ENCODE results near the gene PRDM8. TPM values are rescaled to one million over a fixed set of nuclear protein-coding genes. Genes with fewer than 3 reads are reported as not detected.

PRDM8 gene
- total RNA-seq, 4 donors from 2014 or later = 3.5 to 12.6 (median 10.3) TPM

GRCh38 chr4:80182237-80182866 is 15.0 kb upstream of the PRDM8 start:
- WGBS, 2 donors = 24% methylated on average over 10 of the region's 10 CpGs
- H3K9me3 ChIP-seq = peaks cover 0 to 21% (median 1%) of the 10 kb centered on the region in 4 donors
- no peak for DNase-seq (ENCODE audit: low spot score in 2 of 2)
- H3K27me3 ChIP-seq = peaks cover 0 to 24% of the 10 kb centered on the region in 2 donors
- no peaks in the 10 kb centered on the region for H3K36me3 ChIP-seq
- TF ChIP-seq CTCF (IDR thresholded peaks at IDR 0.05) = no peak
- TF ChIP-seq POLR2A (IDR thresholded peaks at IDR 0.05) = no peak
- no peak for TF ChIP-seq EP300 (IDR thresholded peaks at IDR 0.05)
- H3K27ac ChIP-seq = no peak overlapping the region
- peaks cover 0 to 45% (median 16%) of the 10 kb centered on the region in 4 donors for H3K4me1 ChIP-seq
- H3K4me3 ChIP-seq = peak overlapping the region in 1 of 4 donors; percentile 68

GRCh38 chr4:80183250-80184052 is 13.9 kb upstream of the PRDM8 start:
- Histone ChIP-seq H3K9me3 (peaks cover 0 to 15% (median 1%) of the 10 kb centered on the region in 4 donors), H3K36me3 (no peaks in the 10 kb centered on the region), H3K4me1 (peaks cover 0 to 45% (median 16%) of the 10 kb centered on the region in 4 donors), H3K4me3 (peak overlapping the region; percentile 54 to 80 (median 66)), H3K27me3 (peaks cover 0 to 35% of the 10 kb centered on the region in 2 donors), H3K27ac (peak overlapping the region; percentile 28 to 87 (median 80))
- WGBS, 2 donors = 3 to 5% methylated on average over 23 to 32 of the region's 54 CpGs
- TF ChIP-seq POLR2A (IDR thresholded peaks at IDR 0.05) (no peak), CTCF (IDR thresholded peaks at IDR 0.05) (no peak), EP300 (IDR thresholded peaks at IDR 0.05) (no peak)
- no peak for DNase-seq (ENCODE audit: low spot score in 2 of 2)

DNA sequence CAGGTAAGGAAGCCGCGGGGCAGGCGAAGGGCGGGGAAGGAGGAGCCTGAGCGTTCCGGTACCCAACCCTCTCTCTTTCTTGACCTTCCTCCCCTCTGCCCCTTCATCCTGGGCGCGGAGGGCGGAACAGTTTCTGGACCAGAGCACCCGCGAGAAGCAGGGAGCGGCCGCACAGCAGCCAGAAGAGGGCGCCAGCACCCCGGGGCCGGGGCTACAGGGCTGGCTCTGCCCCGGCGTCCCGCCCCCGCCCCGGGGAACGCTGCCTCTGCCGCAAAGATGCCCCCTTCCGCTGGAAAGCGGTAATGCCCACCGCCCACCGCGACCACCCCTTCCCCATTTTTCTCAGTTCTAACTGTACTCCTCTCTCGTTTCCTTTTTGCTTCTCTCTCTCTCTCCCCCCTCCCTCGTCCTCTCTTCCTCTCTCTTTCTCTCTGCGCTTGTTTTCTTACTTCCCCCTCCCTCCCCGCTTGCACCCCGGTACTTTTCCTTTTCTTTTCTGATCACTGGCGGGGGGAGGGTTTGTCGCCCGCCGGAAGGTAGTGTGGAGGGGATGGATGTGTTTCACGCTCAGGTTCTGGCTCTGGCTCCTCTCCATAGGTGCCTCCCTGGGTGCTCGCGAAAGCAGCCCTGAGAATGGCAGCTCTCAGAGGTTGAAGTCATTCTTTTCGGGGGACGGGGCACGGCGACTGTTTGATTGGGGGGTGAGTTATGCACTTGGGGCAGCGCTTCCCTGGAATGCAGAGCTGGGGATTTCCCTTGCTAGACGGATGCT is 13.1 kb upstream of the PRDM8 start:
- peaks cover 0 to 43% of the 10 kb centered on the region in 2 donors for H3K27me3 ChIP-seq
- peak; percentile 76 to 83 for DNase-seq (ENCODE audit: low spot score in 2 of 2)

More for the DNA sequence above, 13.1 kb upstream of the PRDM8 start:
- Histone ChIP-seq H3K4me1 (peaks cover 0 to 53% (median 16%) of the 10 kb centered on the region in 4 donors), H3K27ac (peak overlapping the region; percentile 28 to 87 (median 80)), H3K36me3 (no peaks in the 10 kb centered on the region), H3K9me3 (peaks cover 0 to 7% (median 1%) of the 10 kb centered on the region in 4 donors), H3K4me3 (peak overlapping the region; percentile 54 to 80 (median 66))
- peak; percentile 93 to 97 (median 96) for TF ChIP-seq CTCF (IDR thresholded peaks at IDR 0.05)
- TF ChIP-seq POLR2A (IDR thresholded peaks at IDR 0.05) = peak in 1 of 2 donors; percentile 20
- TF ChIP-seq EP300 (IDR thresholded peaks at IDR 0.05) = peak in 1 of 2 donors; percentile 66
- WGBS, 2 donors = 0 to 1% methylated on average over 30 to 44 of the region's 46 CpGs

Data from tibial nerve (tissue), 4 donors.